ENCODE results near the gene CASP7. TPM values are rescaled to one million over a fixed set of nuclear protein-coding genes. Genes with fewer than 3 reads are reported as not detected.

Gene CASP7
- total and polyA plus RNA-seq, 4 donors: 8.8 to 25.0 (median 11.4) TPM

GRCh38 chr10:113641702-113642101 lies 38.0 kb upstream of the CASP7 start:
- H3K4me3 ChIP-seq (ENCODE audit: low read depth in 1 of 3, low read length in 3 of 3): no peak overlapping the region
- no peaks in the 10 kb centered on the region for H3K27me3 ChIP-seq (ENCODE audit: control insufficient read depth in 4 of 4, insufficient read depth in 4 of 4, low read length in 3 of 4)
- TF ChIP-seq MAX (IDR thresholded peaks at IDR 0.05) (no peak), ZBTB33 (IDR thresholded peaks at IDR 0.05) (no peak), JUND (IDR thresholded peaks at IDR 0.05) (no peak), EGR1 (IDR thresholded peaks at IDR 0.05; ENCODE audit: low read depth in 2 of 2) (no peak), REST (IDR thresholded peaks at IDR 0.05) (no peak), NR2F2 (IDR thresholded peaks at IDR 0.05) (no peak), TAF1 (conservative IDR thresholded peaks at IDR 0.05) (no peak), GABPA (IDR thresholded peaks at IDR 0.05 in 1 of 2, conservative IDR thresholded peaks at IDR 0.05 in 1 of 2) (no peak), ATF3 (IDR thresholded peaks at IDR 0.05) (no peak), FOXA1 (IDR thresholded peaks at IDR 0.05) (no peak), CTCF (IDR thresholded peaks at IDR 0.05; ENCODE audit: low read depth, low read length, missing input control) (no peak), HNF4A (conservative IDR thresholded peaks at IDR 0.05) (no peak), YY1 (IDR thresholded peaks at IDR 0.05) (no peak), HNF4G (IDR thresholded peaks at IDR 0.05) (no peak), SP1 (IDR thresholded peaks at IDR 0.05) (no peak), FOXA2 (IDR thresholded peaks at IDR 0.05) (no peak), RAD21 (IDR thresholded peaks at IDR 0.05) (no peak), RXRA (IDR thresholded peaks at IDR 0.05) (no peak)
- no peak overlapping the region for H3K9ac ChIP-seq (ENCODE audit: low read depth in 1 of 2, low read length in 2 of 2)
- H3K4me1 ChIP-seq (ENCODE audit: control insufficient read depth in 4 of 4, insufficient read depth in 4 of 4, low read length in 3 of 4): peaks cover 2 to 28% (median 16%) of the 10 kb centered on the region in 4 donors
- H3K27ac ChIP-seq (ENCODE audit: low read depth in 1 of 2, low read length in 2 of 2): no peak overlapping the region
- H3K36me3 ChIP-seq (ENCODE audit: control insufficient read depth in 4 of 4, insufficient read depth in 3 of 4, low read depth in 1 of 4, low read length in 3 of 4): no peaks in the 10 kb centered on the region
- DNase-seq (ENCODE audit: low spot score): no peak
- WGBS: 72% methylated on average over 4 of the region's 4 CpGs
- no peaks in the 10 kb centered on the region for H3K9me3 ChIP-seq (ENCODE audit: control insufficient read depth in 4 of 4, low read length in 3 of 4)

Data from liver (tissue), 9 donors.